Duodenal mucosa (tissue), 2 donors: ENCODE measurements around the gene FRAT2.
"Not testable (repeated sequence)": the region's sequence is repeated elsewhere in the genome, so short reads cannot be mapped to it uniquely, and the experiment has no call there.

ENCODE experiments used
- H3K27ac ChIP-seq: one replicate; pipeline ENCODE4 v1.7.0; 2013; ENCODE audit warnings: low read depth, low read length
- H3K27me3 ChIP-seq, 2 donors: one replicate each; pipeline ENCODE4 v1.7.0; 2013; ENCODE audit warnings: low read length in 2 of 2, control low read depth in 1 of 2; ENCODE audit not compliant: insufficient read depth in 2 of 2, control insufficient read depth in 1 of 2
- H3K36me3 ChIP-seq, 2 donors: one replicate each; pipeline ENCODE4 v1.7.0; 2013; ENCODE audit warnings: low read length in 2 of 2, control low read depth in 1 of 2; ENCODE audit not compliant: insufficient read depth in 2 of 2, control insufficient read depth in 1 of 2
- H3K4me1 ChIP-seq, 2 donors: one replicate each; pipeline ENCODE4 v1.7.0; 2013; ENCODE audit warnings: low read length in 2 of 2, control low read depth in 1 of 2; ENCODE audit not compliant: insufficient read depth in 2 of 2, control insufficient read depth in 1 of 2
- H3K4me3 ChIP-seq, 2 donors: one replicate each; pipeline ENCODE4 v1.7.0; 2013; ENCODE audit warnings: low read length in 2 of 2, low read depth in 1 of 2
- H3K9ac ChIP-seq, 2 donors: one replicate each; pipeline ENCODE4 v1.7.0; 2013; ENCODE audit warnings: low read length in 2 of 2, low read depth in 1 of 2
- H3K9me3 ChIP-seq, 2 donors: one replicate each; pipeline ENCODE4 v1.7.0; 2013; ENCODE audit warnings: low read length in 2 of 2, control low read depth in 1 of 2; ENCODE audit not compliant: control insufficient read depth in 1 of 2

FRAT2 gene

DNA sequence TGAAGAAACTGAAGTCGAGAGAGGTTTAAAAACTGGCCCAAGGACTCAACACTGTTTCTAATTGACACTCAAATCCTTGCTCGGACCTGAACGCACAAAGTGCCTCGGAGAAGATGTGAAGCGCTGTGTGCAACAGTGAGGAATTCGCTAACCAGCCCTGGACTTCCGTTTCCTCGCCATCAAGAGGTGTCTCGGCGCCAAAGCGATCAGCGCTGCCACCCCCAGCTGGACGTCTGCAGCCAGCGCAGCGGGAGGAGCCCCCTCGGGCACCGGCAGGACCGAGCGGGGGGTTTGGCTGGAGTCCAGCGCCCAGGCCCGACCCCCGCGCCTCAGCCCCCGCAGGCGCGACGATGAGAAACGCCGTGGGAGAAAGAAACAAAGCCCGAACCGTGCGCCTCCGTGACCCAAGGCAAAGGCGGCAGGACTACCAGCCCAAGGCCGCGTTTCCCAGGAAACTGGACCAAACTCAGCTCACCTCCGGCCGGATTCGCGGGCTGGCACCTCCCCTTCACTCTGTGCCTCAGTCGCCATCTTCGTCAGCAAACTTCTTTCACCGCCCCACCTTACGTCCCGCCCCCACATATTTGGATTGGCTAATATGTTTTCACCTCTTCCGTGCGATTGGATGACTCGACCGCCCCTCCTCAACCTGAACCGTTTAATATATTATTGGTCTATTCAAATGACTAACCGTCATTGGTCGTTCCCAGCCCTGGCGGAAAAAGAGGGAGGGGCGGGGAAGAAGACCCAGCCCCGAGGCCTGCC, 42.2 kb downstream of the FRAT2 start, which contains the start of gene ARHGAP19:
Gene ARHGAP19, minus strand, starts transcription at position 541 of the 765 bp plus-strand sequence. Its CDS starts 10 bp downstream, at position 531.
- no peaks in the 10 kb centered on the region for H3K27me3 ChIP-seq
- peak within 1 kb of the TSS; percentile 94 for H3K27ac ChIP-seq
- H3K9ac ChIP-seq: peak within 1 kb of the TSS; percentile 74 to 91
- peaks cover 0 to 9% of the 10 kb centered on the region in 2 donors for H3K4me1 ChIP-seq
- no peaks in the 10 kb centered on the region for H3K36me3 ChIP-seq
- H3K4me3 ChIP-seq: peak within 1 kb of the TSS; percentile 87 to 95
- no peaks in the 10 kb centered on the region for H3K9me3 ChIP-seq

DNA sequence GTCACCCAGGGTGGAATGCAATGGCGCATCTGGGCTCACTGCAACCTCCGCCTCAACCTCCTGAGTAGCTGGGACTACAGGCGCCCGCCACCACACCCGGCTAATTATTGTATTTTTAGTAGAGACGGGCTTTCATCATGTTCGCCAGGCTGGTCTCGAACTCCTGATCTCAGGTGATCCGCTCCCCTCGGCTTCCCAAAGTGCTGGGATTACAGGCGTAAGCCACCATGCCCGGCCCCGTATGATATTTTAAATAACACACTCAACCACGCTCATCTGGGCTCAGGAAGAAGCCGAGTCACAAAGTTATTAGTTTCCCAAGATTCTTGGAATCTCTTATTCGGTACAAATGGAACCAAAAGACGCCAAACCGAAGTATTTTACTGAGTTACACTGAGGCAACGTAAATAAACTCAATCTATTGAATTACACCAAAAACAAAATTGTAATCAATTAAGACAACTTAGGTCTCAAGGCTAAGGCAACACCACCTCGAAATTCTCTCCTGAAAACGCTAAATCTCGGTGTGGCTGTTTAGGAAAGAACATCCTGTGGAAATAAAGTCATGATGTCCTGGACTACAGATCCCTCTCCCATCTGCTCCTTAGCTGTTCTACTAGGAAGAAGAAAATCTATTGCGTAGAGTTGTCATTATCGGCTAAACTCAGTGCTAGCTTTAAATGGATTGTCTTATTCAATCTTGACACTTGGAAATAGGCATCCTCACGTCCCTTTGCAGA, 43.0 kb downstream of the FRAT2 start:
- H3K4me3 ChIP-seq: peak overlapping the region; percentile 87 to 95
- H3K36me3 ChIP-seq: peaks cover 0 to 3% of the 10 kb centered on the region in 2 donors
- peak overlapping the region; percentile 74 to 91 for H3K9ac ChIP-seq
- H3K4me1 ChIP-seq: peaks cover 0 to 9% of the 10 kb centered on the region in 2 donors
- H3K9me3 ChIP-seq: no peaks in the 10 kb centered on the region
- H3K27ac ChIP-seq: peak overlapping the region; percentile 94
- no peaks in the 10 kb centered on the region for H3K27me3 ChIP-seq

- not testable (repeated sequence) for H3K27ac ChIP-seq, H3K27me3 ChIP-seq
- H3K4me3 ChIP-seq: peak overlapping the region in 1 of 2 donors; percentile 95
Measured at GRCh38 chr10:97290576-97291356, 43.8 kb downstream of the FRAT2 start.

GRCh38 chr10:97290076-97290475, 44.5 kb downstream of the FRAT2 start:
- not testable (repeated sequence) for H3K4me3 ChIP-seq, H3K4me1 ChIP-seq, H3K27me3 ChIP-seq, H3K36me3 ChIP-seq, H3K27ac ChIP-seq, H3K9me3 ChIP-seq, H3K9ac ChIP-seq

More at GRCh38 chr10:97290576-97291356, 43.8 kb downstream of the FRAT2 start:
- H3K9me3 ChIP-seq, H3K4me1 ChIP-seq, H3K36me3 ChIP-seq, H3K9ac ChIP-seq: not testable (repeated sequence)
